Measurements from ENCODE around the gene EPHB1. TPM values are rescaled to one million over a fixed set of nuclear protein-coding genes. Genes with fewer than 3 reads are reported as not detected.

EPHB1 gene
- total RNA-seq, 1 experiment from 2014 or later: 7.0 TPM

DNA sequence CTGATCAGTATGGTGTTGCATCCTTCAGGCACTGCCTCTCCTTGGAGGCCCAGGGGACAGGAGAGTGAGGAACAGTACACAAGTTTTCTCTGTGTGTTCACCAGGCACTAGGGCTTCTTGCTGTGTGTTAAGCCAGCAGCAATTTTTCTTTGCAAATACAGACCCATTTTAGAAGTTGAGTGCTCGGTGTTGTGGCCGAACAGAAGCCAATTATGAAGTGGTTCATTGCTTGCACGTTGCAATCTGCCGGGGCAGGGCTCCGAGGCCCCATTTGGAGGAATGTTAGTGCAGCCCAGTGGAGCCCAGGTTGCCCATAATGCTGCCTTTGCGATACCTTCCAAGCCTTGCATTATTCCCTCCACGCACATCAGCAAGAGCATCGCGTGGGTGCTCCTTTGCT lies 51.0 kb downstream of the EPHB1 start:
- Mint-ChIP-seq H3K27ac (no peak overlapping the region), H3K4me3 (no peak overlapping the region), H3K36me3 (no peaks in the 10 kb centered on the region), H3K9me3 (peaks cover 11% of the 10 kb centered on the region), H3K4me1 (peaks cover 20% of the 10 kb centered on the region), H3K27me3 (ENCODE audit: low read depth) (peaks cover 4% of the 10 kb centered on the region)
- TF ChIP-seq ESRRA (CRISPR knock-in tag; IDR thresholded peaks at IDR 0.05; ENCODE audit: borderline replicate concordance) (no peak), KAT7 (CRISPR knock-in tag; IDR thresholded peaks at IDR 0.05; ENCODE audit: borderline replicate concordance) (no peak), NR1H2 (CRISPR knock-in tag; IDR thresholded peaks at IDR 0.05) (no peak), ZNF512 (CRISPR knock-in tag; IDR thresholded peaks at IDR 0.05; ENCODE audit: borderline replicate concordance) (no peak), ATF1 (CRISPR knock-in tag; IDR thresholded peaks at IDR 0.05) (no peak), GTF2I (CRISPR knock-in tag; conservative IDR thresholded peaks at IDR 0.05) (no peak), GABPB1 (CRISPR knock-in tag; IDR thresholded peaks at IDR 0.05) (no peak), ZNF232 (CRISPR knock-in tag; IDR thresholded peaks at IDR 0.05) (no peak), NR3C1 (CRISPR knock-in tag; conservative IDR thresholded peaks at IDR 0.05; ENCODE audit: low read depth) (no peak), SMAD4 (CRISPR knock-in tag; IDR thresholded peaks at IDR 0.05) (no peak), ZNF671 (CRISPR knock-in tag; IDR thresholded peaks at IDR 0.05) (no peak), CDX4 (CRISPR knock-in tag; IDR thresholded peaks at IDR 0.05; ENCODE audit: borderline replicate concordance) (no peak), MAX (CRISPR knock-in tag; IDR thresholded peaks at IDR 0.05) (no peak), IRF1 (CRISPR knock-in tag; IDR thresholded peaks at IDR 0.05) (no peak), OVOL2 (CRISPR knock-in tag; IDR thresholded peaks at IDR 0.05; ENCODE audit: borderline replicate concordance) (no peak)
- TF ChIP-seq, protein P1, sequence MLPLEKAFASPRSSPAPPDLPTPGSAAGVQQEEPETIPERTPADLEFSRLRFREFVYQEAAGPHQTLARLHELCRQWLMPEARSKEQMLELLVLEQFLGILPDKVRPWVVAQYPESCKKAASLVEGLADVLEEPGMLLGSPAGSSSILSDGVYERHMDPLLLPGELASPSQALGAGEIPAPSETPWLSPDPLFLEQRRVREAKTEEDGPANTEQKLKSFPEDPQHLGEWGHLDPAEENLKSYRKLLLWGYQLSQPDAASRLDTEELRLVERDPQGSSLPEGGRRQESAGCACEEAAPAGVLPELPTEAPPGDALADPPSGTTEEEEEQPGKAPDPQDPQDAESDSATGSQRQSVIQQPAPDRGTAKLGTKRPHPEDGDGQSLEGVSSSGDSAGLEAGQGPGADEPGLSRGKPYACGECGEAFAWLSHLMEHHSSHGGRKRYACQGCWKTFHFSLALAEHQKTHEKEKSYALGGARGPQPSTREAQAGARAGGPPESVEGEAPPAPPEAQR (CRISPR knock-in tag; IDR thresholded peaks at IDR 0.05): no peak
- TF ChIP-seq, protein P2, sequence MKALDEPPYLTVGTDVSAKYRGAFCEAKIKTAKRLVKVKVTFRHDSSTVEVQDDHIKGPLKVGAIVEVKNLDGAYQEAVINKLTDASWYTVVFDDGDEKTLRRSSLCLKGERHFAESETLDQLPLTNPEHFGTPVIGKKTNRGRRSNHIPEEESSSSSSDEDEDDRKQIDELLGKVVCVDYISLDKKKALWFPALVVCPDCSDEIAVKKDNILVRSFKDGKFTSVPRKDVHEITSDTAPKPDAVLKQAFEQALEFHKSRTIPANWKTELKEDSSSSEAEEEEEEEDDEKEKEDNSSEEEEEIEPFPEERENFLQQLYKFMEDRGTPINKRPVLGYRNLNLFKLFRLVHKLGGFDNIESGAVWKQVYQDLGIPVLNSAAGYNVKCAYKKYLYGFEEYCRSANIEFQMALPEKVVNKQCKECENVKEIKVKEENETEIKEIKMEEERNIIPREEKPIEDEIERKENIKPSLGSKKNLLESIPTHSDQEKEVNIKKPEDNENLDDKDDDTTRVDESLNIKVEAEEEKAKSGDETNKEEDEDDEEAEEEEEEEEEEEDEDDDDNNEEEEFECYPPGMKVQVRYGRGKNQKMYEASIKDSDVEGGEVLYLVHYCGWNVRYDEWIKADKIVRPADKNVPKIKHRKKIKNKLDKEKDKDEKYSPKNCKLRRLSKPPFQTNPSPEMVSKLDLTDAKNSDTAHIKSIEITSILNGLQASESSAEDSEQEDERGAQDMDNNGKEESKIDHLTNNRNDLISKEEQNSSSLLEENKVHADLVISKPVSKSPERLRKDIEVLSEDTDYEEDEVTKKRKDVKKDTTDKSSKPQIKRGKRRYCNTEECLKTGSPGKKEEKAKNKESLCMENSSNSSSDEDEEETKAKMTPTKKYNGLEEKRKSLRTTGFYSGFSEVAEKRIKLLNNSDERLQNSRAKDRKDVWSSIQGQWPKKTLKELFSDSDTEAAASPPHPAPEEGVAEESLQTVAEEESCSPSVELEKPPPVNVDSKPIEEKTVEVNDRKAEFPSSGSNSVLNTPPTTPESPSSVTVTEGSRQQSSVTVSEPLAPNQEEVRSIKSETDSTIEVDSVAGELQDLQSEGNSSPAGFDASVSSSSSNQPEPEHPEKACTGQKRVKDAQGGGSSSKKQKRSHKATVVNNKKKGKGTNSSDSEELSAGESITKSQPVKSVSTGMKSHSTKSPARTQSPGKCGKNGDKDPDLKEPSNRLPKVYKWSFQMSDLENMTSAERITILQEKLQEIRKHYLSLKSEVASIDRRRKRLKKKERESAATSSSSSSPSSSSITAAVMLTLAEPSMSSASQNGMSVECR (CRISPR knock-in tag; IDR thresholded peaks at IDR 0.05; ENCODE audit: borderline replicate concordance): no peak
- TF ChIP-seq, protein P3, sequence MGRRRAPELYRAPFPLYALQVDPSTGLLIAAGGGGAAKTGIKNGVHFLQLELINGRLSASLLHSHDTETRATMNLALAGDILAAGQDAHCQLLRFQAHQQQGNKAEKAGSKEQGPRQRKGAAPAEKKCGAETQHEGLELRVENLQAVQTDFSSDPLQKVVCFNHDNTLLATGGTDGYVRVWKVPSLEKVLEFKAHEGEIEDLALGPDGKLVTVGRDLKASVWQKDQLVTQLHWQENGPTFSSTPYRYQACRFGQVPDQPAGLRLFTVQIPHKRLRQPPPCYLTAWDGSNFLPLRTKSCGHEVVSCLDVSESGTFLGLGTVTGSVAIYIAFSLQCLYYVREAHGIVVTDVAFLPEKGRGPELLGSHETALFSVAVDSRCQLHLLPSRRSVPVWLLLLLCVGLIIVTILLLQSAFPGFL (CRISPR knock-in tag; IDR thresholded peaks at IDR 0.05; ENCODE audit: borderline replicate concordance): no peak
- TF ChIP-seq, protein P4, sequence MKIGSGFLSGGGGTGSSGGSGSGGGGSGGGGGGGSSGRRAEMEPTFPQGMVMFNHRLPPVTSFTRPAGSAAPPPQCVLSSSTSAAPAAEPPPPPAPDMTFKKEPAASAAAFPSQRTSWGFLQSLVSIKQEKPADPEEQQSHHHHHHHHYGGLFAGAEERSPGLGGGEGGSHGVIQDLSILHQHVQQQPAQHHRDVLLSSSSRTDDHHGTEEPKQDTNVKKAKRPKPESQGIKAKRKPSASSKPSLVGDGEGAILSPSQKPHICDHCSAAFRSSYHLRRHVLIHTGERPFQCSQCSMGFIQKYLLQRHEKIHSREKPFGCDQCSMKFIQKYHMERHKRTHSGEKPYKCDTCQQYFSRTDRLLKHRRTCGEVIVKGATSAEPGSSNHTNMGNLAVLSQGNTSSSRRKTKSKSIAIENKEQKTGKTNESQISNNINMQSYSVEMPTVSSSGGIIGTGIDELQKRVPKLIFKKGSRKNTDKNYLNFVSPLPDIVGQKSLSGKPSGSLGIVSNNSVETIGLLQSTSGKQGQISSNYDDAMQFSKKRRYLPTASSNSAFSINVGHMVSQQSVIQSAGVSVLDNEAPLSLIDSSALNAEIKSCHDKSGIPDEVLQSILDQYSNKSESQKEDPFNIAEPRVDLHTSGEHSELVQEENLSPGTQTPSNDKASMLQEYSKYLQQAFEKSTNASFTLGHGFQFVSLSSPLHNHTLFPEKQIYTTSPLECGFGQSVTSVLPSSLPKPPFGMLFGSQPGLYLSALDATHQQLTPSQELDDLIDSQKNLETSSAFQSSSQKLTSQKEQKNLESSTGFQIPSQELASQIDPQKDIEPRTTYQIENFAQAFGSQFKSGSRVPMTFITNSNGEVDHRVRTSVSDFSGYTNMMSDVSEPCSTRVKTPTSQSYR (CRISPR knock-in tag; IDR thresholded peaks at IDR 0.05): no peak
- ATAC-seq (no peak), DNase-seq (ENCODE audit: low spot score) (no peak)
- CTCF ChIA-PET: no interaction called here
- POLR2A ChIA-PET: no interaction called here
